ENCODE data around the gene FAM222A.

DNA sequence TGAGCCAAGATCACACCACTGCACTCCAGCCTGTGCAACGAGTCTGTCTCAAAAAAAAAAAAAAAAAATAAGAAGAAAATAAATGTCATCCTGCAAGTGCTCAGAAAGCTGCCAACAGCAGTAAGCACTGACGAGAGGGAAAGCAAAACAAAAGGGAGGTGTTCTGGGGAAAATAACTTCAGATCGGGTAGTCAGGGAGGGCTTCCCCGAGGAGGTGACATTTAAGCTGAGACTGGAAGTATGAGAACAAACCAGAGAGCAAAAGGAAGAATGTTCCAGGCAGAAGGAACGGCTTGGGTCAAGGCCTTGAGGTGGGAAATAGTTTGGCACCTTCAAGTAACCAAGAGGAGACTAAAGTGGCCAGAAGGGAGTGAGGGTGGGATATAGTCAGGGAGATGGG is 4.7 kb upstream of the FAM222A start:
- TF ChIP-seq CTCF (IDR thresholded peaks at IDR 0.05) = no peak
- TF ChIP-seq POLR2A (IDR thresholded peaks at IDR 0.05) = no peak

Measured in uterus (tissue), 2 donors.